GM21786 (cell line): ENCODE data around the gene GPATCH8.
"Not testable (repeated sequence)": the region's sequence is repeated elsewhere in the genome, so short reads cannot be mapped to it uniquely, and the experiment has no call there.

Experiments
- ATAC-seq: cut with Tn5 transposase; IDR thresholded peaks from one replicate; pipeline ENCODE4 v1.9.1; 2021; ENCODE audit not compliant: unreplicated experiment

The GPATCH8 gene

GRCh38 chr17:44398692-44399691, 104.2 kb downstream of the GPATCH8 start:
- ATAC-seq = no peak

GRCh38 chr17:44397479-44398440, 105.4 kb downstream of the GPATCH8 start:
- ATAC-seq = no peak

GRCh38 chr17:44396946-44397345, 106.3 kb downstream of the GPATCH8 start:
- no peak for ATAC-seq

GRCh38 chr17:44394833-44395232, 108.4 kb downstream of the GPATCH8 start:
- ATAC-seq = no peak

GRCh38 chr17:44394112-44394511, 109.1 kb downstream of the GPATCH8 start:
- not testable (repeated sequence) for ATAC-seq

- ATAC-seq = no peak
These were observed 112.8 kb downstream of the GPATCH8 start for GRCh38 chr17:44390250-44390870.

- ATAC-seq = no peak
These were observed 113.4 kb downstream of the GPATCH8 start for GRCh38 chr17:44389723-44390202.

- ATAC-seq = no peak
These were observed 113.9 kb downstream of the GPATCH8 start, which contains the start of gene ITGA2B for GRCh38 chr17:44389281-44389680. Gene ITGA2B, minus strand, starts transcription at chr17:44389649. Its CDS starts 176 bp downstream, at chr17:44389473.

- no peak for ATAC-seq
These were observed 115.4 kb downstream of the GPATCH8 start for GRCh38 chr17:44387804-44388203.

GRCh38 chr17:44386182-44386525, 117.1 kb downstream of the GPATCH8 start:
- no peak for ATAC-seq

- peak; percentile 43 for ATAC-seq
These were observed 117.7 kb downstream of the GPATCH8 start for GRCh38 chr17:44385287-44386181.

GRCh38 chr17:44384823-44385286, 118.4 kb downstream of the GPATCH8 start:
- peak; percentile 26 for ATAC-seq

- ATAC-seq = no peak
These were observed 118.9 kb downstream of the GPATCH8 start for GRCh38 chr17:44384281-44384822.

GRCh38 chr17:44383861-44384260, 119.3 kb downstream of the GPATCH8 start:
- ATAC-seq = no peak

- no peak for ATAC-seq
These were observed 119.8 kb downstream of the GPATCH8 start for GRCh38 chr17:44383363-44383762.

GRCh38 chr17:44382917-44383316, 120.3 kb downstream of the GPATCH8 start:
- no peak for ATAC-seq

- ATAC-seq = no peak
These were observed 121.3 kb downstream of the GPATCH8 start for GRCh38 chr17:44381810-44382305.

GRCh38 chr17:44380767-44381166, 122.4 kb downstream of the GPATCH8 start:
- ATAC-seq = no peak

GRCh38 chr17:44379887-44380286, 123.3 kb downstream of the GPATCH8 start:
- ATAC-seq = no peak
